HL-60 (cell line): ENCODE results near the gene DENND4C.
A peak's percentile ranks its signal among the peaks of the same experiment; 100 is the strongest.

Experiments
- DNase-seq, 2 experiments: peaks; one replicate each; pipeline ENCODE4 v3.0.0-alpha.2; 2010 to 2020; ENCODE audit warnings: low read depth in 1 of 2, low spot score in 1 of 2
- H3K27ac ChIP-seq: fragments of 250-450 bp; sonication (Bioruptor Pico); replicated peaks from 2 replicates; pipeline ENCODE4 v1.5.1; 2020; ENCODE audit warnings: mild to moderate bottlenecking, moderate library complexity
- H3K27me3 ChIP-seq: fragments of 250-450 bp; sonication (Bioruptor Pico); 2 replicates; pipeline ENCODE4 v1.5.1; 2021; ENCODE audit warnings: mild to moderate bottlenecking, moderate library complexity; ENCODE audit not compliant: insufficient read depth, poor library complexity, severe bottlenecking
- H3K4me3 ChIP-seq: replicated peaks from 2 replicates; pipeline ENCODE4 v1.5.1; 2011; ENCODE audit warnings: mild to moderate bottlenecking, control low read depth, low read length; ENCODE audit not compliant: insufficient read depth
- GABPA ChIP-seq: IDR thresholded peaks from 2 replicates; pipeline ENCODE4 v1.6.1; 2012; ENCODE audit warnings: low read depth
- POLR2AphosphoS5 ChIP-seq: IDR thresholded peaks from 2 replicates; pipeline ENCODE4 v1.6.1; 2012; ENCODE audit warnings: low read depth
- SPI1 ChIP-seq: IDR thresholded peaks from 2 replicates; pipeline ENCODE4 v1.6.1; 2012; ENCODE audit warnings: low read depth, mild to moderate bottlenecking, borderline replicate concordance
- TF ChIP-seq, protein P1 (sequence below): IDR thresholded peaks from one replicate; pipeline ENCODE4 v1.5.1; 2011; ENCODE audit warnings: low read length, control low read depth, inconsistent platforms; ENCODE audit not compliant: insufficient read depth
- TF ChIP-seq, protein P2 (sequence below): IDR thresholded peaks from 2 replicates; pipeline ENCODE4 v1.6.1; 2012; ENCODE audit warnings: low read depth; ENCODE audit not compliant: insufficient replicate concordance

Gene DENND4C

DNA sequence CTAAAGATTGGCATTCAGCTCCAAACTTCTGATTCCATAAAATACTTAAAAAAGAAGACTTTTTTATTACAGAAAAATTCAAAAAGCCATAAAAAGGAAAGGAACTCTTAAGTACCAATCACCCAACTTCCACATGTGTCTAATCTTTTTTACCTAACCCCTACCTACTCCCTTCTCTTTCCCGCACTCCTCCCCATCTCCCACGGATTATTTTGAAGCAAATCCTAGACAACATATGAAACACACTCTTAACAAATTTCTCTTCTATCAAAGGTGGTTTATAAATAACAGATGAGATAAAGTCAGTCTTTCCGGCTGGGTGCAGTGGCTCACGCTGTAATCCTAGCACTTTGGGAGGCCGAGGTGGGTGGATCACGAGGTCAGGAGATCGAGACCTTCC lies 5.9 kb upstream of the DENND4C start:
- TF ChIP-seq SPI1 (no peak), GABPA (no peak), POLR2AphosphoS5 (no peak)
- TF ChIP-seq, protein P1, sequence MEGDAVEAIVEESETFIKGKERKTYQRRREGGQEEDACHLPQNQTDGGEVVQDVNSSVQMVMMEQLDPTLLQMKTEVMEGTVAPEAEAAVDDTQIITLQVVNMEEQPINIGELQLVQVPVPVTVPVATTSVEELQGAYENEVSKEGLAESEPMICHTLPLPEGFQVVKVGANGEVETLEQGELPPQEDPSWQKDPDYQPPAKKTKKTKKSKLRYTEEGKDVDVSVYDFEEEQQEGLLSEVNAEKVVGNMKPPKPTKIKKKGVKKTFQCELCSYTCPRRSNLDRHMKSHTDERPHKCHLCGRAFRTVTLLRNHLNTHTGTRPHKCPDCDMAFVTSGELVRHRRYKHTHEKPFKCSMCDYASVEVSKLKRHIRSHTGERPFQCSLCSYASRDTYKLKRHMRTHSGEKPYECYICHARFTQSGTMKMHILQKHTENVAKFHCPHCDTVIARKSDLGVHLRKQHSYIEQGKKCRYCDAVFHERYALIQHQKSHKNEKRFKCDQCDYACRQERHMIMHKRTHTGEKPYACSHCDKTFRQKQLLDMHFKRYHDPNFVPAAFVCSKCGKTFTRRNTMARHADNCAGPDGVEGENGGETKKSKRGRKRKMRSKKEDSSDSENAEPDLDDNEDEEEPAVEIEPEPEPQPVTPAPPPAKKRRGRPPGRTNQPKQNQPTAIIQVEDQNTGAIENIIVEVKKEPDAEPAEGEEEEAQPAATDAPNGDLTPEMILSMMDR: no peak
- TF ChIP-seq, protein P2, sequence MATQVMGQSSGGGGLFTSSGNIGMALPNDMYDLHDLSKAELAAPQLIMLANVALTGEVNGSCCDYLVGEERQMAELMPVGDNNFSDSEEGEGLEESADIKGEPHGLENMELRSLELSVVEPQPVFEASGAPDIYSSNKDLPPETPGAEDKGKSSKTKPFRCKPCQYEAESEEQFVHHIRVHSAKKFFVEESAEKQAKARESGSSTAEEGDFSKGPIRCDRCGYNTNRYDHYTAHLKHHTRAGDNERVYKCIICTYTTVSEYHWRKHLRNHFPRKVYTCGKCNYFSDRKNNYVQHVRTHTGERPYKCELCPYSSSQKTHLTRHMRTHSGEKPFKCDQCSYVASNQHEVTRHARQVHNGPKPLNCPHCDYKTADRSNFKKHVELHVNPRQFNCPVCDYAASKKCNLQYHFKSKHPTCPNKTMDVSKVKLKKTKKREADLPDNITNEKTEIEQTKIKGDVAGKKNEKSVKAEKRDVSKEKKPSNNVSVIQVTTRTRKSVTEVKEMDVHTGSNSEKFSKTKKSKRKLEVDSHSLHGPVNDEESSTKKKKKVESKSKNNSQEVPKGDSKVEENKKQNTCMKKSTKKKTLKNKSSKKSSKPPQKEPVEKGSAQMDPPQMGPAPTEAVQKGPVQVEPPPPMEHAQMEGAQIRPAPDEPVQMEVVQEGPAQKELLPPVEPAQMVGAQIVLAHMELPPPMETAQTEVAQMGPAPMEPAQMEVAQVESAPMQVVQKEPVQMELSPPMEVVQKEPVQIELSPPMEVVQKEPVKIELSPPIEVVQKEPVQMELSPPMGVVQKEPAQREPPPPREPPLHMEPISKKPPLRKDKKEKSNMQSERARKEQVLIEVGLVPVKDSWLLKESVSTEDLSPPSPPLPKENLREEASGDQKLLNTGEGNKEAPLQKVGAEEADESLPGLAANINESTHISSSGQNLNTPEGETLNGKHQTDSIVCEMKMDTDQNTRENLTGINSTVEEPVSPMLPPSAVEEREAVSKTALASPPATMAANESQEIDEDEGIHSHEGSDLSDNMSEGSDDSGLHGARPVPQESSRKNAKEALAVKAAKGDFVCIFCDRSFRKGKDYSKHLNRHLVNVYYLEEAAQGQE: no peak
- H3K4me3 ChIP-seq: no peak overlapping the region
- no peaks in the 10 kb centered on the region for H3K27me3 ChIP-seq
- no peak for DNase-seq
- no peak overlapping the region for H3K27ac ChIP-seq

DNA sequence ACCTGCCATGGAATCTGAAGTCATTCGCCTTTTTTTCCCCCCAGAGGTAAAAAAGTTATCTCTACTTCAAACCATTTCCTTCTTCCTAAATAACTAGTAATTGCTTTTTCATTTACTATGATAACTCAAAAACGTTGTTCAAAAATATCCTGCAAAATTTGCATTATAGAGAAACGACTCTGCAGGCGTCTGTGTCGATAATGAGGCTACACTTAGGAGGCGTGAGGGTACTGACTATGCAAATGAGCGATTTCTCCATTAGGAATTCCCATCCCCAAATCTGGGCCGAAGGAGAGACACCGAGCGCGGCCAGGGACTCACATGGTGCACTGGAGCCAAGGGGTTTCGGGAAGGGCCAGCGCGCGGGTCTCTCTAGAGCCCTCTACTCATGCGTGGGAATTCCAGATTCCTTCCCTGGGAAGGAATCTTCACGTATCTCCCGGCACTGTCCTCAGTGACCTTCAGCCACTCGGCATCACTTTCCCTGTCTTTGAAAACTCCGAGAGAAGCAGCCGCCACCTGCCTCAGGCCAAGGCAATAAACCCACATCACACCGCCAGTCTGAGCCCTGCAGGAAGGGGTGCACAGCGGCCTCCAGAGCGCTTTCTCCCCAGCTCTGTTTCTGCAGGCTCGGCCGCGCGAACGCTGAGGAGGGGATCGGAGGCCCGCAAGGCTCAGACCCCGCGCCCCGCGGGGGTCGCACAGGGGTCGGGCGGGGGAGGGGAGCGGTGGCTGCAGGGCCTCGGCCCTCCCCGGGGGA lies 718 bp upstream of the DENND4C start:
- TF ChIP-seq, protein P2: no peak
- no peak for TF ChIP-seq GABPA
- no peak for TF ChIP-seq SPI1
- TF ChIP-seq, protein P1: no peak
- no peak for TF ChIP-seq POLR2AphosphoS5
- H3K27me3 ChIP-seq: no peaks in the 10 kb centered on the region
- DNase-seq: peak in 1 of 2 experiments; percentile 45
- peak overlapping the region; percentile 59 for H3K27ac ChIP-seq
- H3K4me3 ChIP-seq: peak overlapping the region; percentile 70

DNA sequence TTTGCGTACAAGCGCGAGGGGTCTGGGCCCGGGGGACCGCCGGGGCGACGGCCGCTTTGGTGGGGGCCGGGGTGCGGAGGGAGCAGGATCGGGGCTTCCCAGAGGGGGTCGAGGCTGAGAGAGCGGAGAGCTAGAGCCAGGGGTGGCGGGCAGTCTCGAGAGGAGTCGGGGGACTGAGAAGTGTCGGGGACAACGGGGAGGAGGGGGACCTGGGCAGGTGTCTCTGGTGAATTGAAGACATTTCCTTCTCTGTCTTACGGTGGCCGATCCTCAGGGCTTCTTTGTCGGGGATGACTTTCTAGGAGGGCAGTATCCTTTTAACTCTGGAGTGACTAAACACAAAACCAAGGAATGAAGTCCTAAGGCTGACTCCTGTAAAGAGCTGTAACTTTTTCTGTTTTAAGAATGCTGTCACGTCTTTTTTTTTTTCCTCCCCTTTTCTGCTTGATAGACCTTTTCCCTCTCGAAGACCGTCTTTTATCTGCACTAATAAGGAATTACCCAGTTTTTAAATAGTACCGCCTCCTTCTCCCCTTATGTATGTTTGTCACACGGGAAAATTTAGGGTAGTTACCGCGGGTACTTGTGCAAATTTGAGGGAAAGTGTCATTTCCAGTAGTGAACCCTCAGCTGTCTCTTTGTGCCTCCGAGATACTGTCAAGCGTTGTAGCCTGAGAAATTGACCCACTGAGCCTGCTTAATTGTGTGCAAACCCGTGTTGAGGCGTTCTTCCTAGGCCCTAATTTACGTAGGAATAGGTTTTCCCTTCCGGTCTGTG lies 822 bp downstream of the DENND4C start:
- no peaks in the 10 kb centered on the region for H3K27me3 ChIP-seq
- peak in 1 of 2 experiments; percentile 1 for DNase-seq
- no peak for TF ChIP-seq POLR2AphosphoS5
- TF ChIP-seq GABPA: no peak
- no peak for TF ChIP-seq SPI1
- TF ChIP-seq, protein P1: no peak
- TF ChIP-seq, protein P2: no peak
- H3K4me3 ChIP-seq: peak overlapping the region; percentile 70
- H3K27ac ChIP-seq: peak overlapping the region; percentile 87
